Measurements from ENCODE around the gene ZNF428.

The ZNF428 gene

DNA sequence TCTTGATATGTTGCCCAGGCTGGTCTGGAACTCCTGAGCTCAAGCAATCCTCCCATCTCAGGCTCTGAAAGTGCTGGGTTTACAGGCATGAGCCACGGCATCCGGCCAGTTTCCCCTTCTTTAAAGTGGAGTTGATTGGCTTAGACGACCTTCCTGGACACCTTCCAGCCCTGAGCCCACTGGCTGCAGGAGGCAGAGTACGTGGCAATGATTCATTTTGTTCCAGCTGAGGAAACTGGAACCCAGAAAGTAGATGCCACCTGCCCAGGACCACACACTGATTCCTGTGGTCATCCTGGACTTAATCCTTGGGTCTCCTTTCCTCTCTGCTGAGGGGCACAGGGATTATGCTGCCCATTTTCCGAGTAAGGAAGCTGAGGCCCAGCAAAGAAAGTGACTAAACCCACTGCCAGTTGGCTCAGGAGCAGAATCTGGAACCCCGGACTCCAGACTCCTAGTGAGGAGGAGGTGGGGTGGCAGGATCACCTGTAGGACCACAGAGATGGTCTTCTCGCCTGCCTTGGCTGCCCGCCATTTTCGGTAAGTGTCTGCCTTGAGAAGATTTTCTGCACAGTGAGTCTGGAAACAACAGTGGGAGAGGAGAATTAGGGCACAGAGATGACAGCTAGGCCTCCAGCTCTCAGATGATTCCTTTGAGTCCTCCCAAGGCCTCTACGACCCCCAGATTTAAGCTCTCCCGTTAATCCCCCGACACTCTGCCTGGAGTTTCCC lies 44.8 kb downstream of the ZNF428 start:
- Histone ChIP-seq H3K9ac (peak overlapping the region; percentile 88), H3K36me3 (ENCODE audit: insufficient read depth) (no peaks in the 10 kb centered on the region), H2AFZ (ENCODE audit: low read depth) (peak overlapping the region; percentile 94), H4K20me1 (ENCODE audit: insufficient read depth) (no peaks in the 10 kb centered on the region), H3K4me1 (ENCODE audit: low read depth, poor library complexity, severe bottlenecking) (peaks cover 22% of the 10 kb centered on the region), H3K27me3 (ENCODE audit: insufficient read depth, low read depth) (no peaks in the 10 kb centered on the region; the same call in 1 of the 2 replicates), H3K27ac (peak overlapping the region; percentile 70), H3K4me2 (peak overlapping the region; percentile 74), H3K79me2 (ENCODE audit: insufficient read depth, low read depth) (peaks cover 7% of the 10 kb centered on the region; the same call in 1 of the 2 replicates), H3K4me3 (IDR thresholded peaks at IDR 0.05; ENCODE audit: insufficient read depth, low read depth, low read length) (peak overlapping the region; percentile 82)
- TF ChIP-seq, protein P1, sequence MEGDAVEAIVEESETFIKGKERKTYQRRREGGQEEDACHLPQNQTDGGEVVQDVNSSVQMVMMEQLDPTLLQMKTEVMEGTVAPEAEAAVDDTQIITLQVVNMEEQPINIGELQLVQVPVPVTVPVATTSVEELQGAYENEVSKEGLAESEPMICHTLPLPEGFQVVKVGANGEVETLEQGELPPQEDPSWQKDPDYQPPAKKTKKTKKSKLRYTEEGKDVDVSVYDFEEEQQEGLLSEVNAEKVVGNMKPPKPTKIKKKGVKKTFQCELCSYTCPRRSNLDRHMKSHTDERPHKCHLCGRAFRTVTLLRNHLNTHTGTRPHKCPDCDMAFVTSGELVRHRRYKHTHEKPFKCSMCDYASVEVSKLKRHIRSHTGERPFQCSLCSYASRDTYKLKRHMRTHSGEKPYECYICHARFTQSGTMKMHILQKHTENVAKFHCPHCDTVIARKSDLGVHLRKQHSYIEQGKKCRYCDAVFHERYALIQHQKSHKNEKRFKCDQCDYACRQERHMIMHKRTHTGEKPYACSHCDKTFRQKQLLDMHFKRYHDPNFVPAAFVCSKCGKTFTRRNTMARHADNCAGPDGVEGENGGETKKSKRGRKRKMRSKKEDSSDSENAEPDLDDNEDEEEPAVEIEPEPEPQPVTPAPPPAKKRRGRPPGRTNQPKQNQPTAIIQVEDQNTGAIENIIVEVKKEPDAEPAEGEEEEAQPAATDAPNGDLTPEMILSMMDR (conservative IDR thresholded peaks at IDR 0.05; ENCODE audit: low read depth, low read length): no peak

DNA sequence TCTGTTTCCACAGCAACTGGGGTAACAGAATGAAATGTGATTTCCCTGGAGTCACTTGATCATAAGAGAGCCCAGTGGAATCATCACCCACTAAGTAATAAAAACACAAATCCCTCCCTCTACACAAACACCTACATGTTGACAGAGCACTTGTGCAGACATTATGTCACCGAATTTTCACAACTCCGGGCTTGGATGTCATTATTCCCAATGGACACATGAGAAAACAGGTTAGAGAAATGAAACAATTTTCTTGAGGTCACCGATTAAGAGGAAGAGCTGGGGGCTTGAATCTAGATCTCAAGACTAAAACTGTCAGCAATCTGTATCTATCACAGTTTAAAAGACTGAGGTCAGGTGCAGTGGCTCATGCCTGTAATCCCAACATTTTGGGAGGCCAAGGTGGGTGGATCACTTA lies 47.2 kb downstream of the ZNF428 start:
- Histone ChIP-seq H4K20me1 (ENCODE audit: insufficient read depth) (no peaks in the 10 kb centered on the region), H3K27me3 (ENCODE audit: insufficient read depth, low read depth) (no peaks in the 10 kb centered on the region; the same call in 1 of the 2 replicates), H2AFZ (ENCODE audit: low read depth) (no peak overlapping the region), H3K9ac (no peak overlapping the region), H3K4me3 (IDR thresholded peaks at IDR 0.05; ENCODE audit: insufficient read depth, low read depth, low read length) (no peak overlapping the region), H3K79me2 (ENCODE audit: insufficient read depth, low read depth) (peaks cover 8% of the 10 kb centered on the region; the same call in 1 of the 2 replicates), H3K4me2 (no peak overlapping the region), H3K4me1 (ENCODE audit: low read depth, poor library complexity, severe bottlenecking) (peaks cover 23% of the 10 kb centered on the region), H3K36me3 (ENCODE audit: insufficient read depth) (no peaks in the 10 kb centered on the region), H3K27ac (no peak overlapping the region)
- TF ChIP-seq, protein P1 (conservative IDR thresholded peaks at IDR 0.05; ENCODE audit: low read depth, low read length): no peak

DNA sequence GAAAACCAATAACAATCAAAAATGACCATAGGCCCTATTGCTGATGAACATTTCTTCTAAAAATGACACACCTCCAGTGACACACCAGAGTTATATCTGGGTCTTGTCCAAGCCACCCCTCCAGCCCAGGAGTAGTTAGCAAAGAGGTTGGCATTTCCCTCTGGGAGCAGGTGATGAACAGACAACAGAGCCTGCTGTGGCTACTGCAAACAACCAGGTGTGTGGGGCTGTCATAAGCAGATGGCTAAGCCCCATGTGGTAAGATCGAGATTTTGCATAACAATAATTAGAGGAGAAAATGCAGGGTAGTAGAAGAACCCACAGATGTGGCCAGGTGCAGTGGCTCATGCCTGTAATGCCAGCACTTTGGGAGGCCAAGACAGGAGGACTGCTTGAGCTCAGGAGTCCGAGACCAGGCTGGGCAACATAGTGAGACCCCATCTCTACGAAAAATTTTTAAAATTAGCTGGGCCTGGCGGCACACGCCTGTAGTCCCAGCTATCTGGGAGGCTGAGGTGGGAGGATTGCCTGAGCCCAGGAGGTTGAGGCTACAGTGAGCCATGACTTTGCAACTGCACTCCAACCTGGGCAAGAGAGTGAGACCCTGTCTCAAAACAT lies 49.1 kb downstream of the ZNF428 start:
- Histone ChIP-seq H3K4me2 (no peak overlapping the region; the same call in 1 of the 2 replicates), H3K27me3 (ENCODE audit: insufficient read depth, low read depth) (no peaks in the 10 kb centered on the region), H4K20me1 (ENCODE audit: insufficient read depth) (no peaks in the 10 kb centered on the region), H2AFZ (ENCODE audit: low read depth) (no peak overlapping the region), H3K4me1 (ENCODE audit: low read depth, poor library complexity, severe bottlenecking) (peaks cover 18% of the 10 kb centered on the region), H3K4me3 (IDR thresholded peaks at IDR 0.05; ENCODE audit: insufficient read depth, low read depth, low read length) (no peak overlapping the region), H3K27ac (peak overlapping the region; percentile 26; the same call in 1 of the 2 replicates), H3K79me2 (ENCODE audit: insufficient read depth, low read depth) (peaks cover 8% of the 10 kb centered on the region; the same call in 1 of the 2 replicates), H3K36me3 (ENCODE audit: insufficient read depth) (no peaks in the 10 kb centered on the region), H3K9ac (no peak overlapping the region)
- TF ChIP-seq, protein P1 (conservative IDR thresholded peaks at IDR 0.05; ENCODE audit: low read depth, low read length): no peak

DNA sequence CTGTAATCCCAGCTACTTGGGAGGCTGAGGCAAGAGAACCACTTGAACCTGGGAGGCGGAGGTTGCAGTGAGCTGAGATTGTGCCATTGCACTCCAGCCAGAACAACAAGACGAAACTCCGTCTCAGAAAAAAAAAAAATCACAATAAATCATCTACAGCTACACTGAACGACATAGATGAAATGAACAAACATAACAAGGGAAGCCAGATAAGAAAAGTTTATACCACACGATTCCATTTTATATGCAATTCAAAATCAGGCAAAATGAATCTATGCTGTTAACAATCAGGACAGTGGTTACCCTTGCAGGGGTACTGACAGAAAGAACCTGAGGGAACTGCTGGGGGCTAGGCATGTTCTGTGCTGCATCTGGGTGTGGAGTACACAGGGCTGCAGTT lies 49.8 kb downstream of the ZNF428 start:
- Histone ChIP-seq H3K4me2 (no peak overlapping the region; the same call in 1 of the 2 replicates), H2AFZ (ENCODE audit: low read depth) (no peak overlapping the region), H3K9ac (no peak overlapping the region), H4K20me1 (ENCODE audit: insufficient read depth) (no peaks in the 10 kb centered on the region), H3K27me3 (ENCODE audit: insufficient read depth, low read depth) (no peaks in the 10 kb centered on the region), H3K27ac (peak overlapping the region; percentile 26; the same call in 1 of the 2 replicates), H3K36me3 (ENCODE audit: insufficient read depth) (no peaks in the 10 kb centered on the region), H3K79me2 (ENCODE audit: insufficient read depth, low read depth) (peaks cover 5% of the 10 kb centered on the region; the same call in 1 of the 2 replicates), H3K4me3 (IDR thresholded peaks at IDR 0.05; ENCODE audit: insufficient read depth, low read depth, low read length) (no peak overlapping the region), H3K4me1 (ENCODE audit: low read depth, poor library complexity, severe bottlenecking) (peaks cover 17% of the 10 kb centered on the region)
- TF ChIP-seq, protein P1 (conservative IDR thresholded peaks at IDR 0.05; ENCODE audit: low read depth, low read length): no peak
